ENCODE results near the gene AXIN2.

The AXIN2 gene, protein sequence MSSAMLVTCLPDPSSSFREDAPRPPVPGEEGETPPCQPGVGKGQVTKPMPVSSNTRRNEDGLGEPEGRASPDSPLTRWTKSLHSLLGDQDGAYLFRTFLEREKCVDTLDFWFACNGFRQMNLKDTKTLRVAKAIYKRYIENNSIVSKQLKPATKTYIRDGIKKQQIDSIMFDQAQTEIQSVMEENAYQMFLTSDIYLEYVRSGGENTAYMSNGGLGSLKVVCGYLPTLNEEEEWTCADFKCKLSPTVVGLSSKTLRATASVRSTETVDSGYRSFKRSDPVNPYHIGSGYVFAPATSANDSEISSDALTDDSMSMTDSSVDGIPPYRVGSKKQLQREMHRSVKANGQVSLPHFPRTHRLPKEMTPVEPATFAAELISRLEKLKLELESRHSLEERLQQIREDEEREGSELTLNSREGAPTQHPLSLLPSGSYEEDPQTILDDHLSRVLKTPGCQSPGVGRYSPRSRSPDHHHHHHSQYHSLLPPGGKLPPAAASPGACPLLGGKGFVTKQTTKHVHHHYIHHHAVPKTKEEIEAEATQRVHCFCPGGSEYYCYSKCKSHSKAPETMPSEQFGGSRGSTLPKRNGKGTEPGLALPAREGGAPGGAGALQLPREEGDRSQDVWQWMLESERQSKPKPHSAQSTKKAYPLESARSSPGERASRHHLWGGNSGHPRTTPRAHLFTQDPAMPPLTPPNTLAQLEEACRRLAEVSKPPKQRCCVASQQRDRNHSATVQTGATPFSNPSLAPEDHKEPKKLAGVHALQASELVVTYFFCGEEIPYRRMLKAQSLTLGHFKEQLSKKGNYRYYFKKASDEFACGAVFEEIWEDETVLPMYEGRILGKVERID
- 26.1 reads per million, percentile 53 among the genes with 10 or more reads in this experiment for total RNA-seq

DNA sequence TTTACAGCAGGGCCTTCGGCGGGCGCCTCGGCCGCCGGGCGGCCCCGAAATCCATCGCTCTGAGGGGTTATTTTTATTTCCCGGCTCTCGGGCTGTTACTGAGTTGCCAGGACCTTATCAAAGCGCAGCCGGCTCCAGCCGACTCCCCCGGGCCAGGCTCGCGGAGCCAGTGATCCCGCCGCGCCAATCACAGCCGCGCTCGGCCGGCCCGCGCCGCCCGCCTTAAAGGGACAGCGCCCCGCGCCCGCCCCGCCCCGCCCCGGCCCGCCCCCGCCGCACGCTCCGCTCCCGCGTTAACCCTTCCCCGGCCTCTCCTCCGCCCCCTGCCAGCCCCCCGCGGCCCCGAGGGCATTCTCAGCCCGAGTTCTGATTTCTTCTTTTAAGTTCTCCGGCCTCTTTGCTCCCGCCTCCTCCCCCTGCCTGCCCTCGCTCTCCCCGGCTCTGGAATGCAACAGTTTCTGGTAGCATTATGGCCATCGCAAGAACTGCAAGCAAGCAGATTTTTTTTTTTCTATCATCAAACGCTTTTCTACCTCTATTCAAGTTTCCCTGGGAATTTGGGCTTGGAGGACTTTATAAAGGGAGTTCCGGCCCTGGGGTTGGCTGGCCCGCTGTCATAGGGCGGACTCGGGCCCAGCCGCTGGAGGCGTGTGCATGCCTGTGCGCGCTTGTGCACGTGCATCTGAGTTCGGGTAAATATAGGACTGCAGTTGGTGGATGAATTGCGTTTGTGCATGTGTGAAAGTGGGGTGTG is at the start of gene AXIN2:
Gene AXIN2 (minus strand): TSS at position 197 of the 754 bp plus-strand sequence. CDS start 3,028 bp downstream, outside the sequence.
- peak; percentile 83 for DNase-seq

DNA sequence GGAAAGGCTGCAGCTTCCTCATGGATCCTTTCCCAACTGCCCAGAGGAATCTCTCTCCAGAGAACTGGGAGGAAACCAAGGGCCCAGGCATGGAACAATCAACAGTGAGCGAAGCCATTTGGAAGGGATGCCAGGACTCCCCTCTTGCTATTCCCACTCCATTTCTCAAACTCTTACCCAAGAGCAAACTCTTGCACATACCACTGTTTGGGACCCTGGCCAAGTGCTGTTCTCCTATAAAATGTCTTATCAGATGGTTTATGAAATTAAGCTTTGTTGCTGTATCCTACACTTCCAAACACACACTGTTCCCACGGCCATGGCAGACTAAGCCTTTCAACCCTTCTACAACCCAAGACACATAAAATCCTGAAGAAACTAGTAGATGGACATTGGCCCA is 48.3 kb upstream of the AXIN2 start:
- DNase-seq = no peak

DNA sequence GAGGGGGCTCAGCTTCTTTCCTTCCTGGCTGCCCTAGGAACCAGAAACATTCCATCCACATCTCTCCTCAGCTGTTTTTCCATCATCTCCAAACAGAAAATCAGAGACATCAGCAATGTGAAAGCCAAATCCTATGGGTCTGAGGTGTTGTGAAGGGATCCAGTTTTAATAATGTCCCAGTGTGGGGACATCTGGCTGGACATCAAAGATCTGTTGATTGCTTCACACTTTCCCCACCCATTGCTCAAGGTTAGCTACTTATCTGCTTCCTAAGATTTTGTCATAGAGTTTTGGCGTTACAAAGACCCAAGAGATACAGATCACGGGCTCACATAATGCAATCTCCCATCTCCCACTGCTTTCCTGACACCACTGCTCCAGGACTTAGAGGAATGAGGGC is 47.8 kb upstream of the AXIN2 start:
- DNase-seq = no peak

DNA sequence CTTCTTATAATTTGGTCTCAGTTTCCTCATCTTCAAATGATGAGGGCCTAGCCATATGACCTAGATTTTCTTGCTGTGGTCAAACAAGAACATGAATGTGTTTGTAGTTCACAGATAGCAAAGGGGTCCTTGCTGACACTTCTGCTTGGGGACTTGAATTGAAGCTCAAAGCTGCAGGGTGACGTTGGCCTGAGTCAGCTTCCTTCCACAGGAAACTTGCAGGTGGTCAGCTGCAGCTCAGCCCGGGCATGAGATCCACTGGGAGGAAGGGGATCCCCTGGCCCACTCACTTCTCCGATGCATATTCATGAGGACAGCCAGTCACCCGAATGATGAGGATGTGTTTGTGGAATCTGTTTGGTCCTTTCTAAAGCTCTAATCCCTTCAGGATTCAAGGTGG is 42.6 kb upstream of the AXIN2 start:
- no peak for DNase-seq

DNA sequence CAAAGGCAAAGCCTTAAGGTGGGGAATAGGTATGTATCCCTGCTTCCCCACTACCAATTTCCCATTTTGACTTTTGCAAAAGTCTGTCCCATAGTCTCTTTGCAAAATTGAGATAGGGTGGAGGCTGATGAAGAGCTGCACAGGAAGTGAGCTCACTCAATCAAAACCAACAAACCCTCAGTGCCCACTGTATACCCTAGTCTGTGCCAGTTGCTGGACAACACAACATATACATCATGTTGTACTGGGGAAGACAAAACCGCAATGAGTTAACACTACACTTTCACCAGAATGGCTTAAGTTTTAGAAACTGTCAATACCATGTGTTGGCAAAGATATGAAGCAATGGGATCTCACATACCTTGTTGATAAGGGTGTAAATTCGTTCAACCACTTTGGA is 40.4 kb upstream of the AXIN2 start:
- DNase-seq = no peak

DNA sequence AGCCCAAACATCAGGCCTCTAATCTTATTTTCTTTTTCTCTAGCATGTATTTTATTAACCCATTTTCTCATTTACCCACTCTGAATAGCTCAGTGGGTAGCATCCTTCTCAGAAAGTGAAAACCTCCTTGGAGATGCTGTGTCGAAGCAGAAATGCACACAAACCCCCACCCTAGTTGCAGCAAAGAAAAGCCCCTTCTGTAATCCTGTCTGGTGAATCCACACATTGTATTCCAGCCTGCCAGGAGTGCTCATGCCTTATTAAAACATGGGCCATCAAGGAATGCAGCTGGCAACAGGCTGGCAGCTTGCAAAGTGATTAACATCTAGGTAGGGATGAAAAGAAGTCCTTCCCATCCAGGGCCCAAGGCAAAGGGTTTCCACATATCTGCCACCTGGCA is 39.7 kb upstream of the AXIN2 start:
- DNase-seq = no peak

DNA sequence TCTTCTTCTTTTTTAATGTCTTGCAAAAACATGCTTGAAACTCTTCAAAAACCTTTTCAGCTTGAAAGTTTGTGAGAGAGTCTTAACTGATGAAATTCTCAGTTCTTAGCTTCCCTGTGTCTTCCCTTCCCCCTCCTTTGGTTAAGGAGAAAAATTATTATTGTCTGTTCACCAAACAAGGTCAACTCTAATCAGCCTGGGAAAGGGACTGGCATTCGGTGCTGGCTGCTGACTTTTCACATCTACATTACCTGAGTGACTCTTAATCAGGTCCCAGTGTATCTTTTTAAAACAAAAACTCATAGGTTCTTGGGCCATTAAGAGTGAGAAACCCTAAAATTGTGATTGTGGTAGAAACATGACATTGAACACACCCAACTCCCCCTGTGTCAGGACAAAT is 39.1 kb upstream of the AXIN2 start:
- DNase-seq = no peak

DNA sequence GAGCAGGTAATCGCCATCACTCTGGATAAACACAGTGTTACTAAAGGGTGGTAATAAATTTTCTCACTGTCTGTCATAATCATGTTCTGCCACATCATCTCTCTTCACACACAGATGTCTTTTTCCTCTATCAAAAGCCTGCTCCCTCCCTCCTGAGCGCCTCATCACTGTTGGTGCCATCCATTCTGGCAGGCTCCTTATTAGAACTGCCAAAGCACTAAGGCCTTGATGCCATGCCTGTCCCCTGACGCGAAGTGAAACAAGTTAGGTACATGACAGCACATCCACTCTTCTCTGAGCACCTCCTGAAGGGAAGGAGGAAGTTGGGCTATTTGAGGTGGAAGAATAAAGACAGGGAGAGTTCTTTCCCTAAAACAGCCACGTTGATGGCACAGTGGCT is 38.2 kb upstream of the AXIN2 start:
- DNase-seq = no peak

DNA sequence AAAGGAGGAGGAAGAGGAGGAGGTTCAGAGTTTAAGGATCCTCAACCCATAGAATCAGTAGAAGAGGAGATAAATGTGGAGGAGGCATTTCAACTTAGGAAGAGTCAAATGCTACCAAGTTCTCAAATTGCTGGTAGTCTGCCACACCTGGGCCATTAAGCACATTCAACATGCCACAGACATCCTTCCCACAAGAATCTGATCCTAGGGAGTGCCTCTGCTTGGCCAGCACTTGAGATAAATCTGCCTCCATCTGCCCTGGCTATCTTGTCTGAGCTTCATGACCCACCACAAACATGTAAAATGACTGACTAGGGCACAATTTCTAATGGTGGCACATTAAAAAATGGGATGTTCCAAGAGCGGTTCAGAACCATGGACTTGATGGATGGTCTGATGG is 37.3 kb upstream of the AXIN2 start:
- no peak for DNase-seq

DNA sequence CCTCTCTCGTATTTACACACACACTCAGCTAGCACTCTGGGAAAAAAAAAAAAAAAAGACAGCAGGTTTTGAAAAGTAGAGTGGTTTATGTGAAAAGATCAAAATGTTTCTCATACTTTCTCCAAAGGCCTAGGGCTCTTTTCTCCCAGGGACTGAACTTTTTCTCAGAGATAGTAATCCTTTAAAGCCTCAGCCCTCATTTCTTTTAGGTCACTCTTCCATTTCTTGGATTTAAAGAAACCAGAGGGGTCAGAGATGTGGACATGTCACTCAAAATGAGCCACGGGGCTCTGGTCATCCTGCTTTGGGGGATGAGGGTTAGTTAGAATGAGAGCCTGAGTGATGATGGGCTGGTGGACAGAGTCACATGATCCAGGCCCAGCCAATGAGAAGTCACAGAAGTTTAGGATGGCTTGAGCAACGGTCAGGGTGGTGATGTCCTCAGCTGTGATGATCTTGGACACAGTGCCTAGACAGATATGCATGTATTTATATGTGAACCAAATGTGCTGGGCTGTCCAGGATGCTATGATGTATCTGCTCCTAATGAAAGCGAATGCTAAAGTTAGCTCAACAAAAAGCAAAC is 33.7 kb upstream of the AXIN2 start:
- DNase-seq = no peak

DNA sequence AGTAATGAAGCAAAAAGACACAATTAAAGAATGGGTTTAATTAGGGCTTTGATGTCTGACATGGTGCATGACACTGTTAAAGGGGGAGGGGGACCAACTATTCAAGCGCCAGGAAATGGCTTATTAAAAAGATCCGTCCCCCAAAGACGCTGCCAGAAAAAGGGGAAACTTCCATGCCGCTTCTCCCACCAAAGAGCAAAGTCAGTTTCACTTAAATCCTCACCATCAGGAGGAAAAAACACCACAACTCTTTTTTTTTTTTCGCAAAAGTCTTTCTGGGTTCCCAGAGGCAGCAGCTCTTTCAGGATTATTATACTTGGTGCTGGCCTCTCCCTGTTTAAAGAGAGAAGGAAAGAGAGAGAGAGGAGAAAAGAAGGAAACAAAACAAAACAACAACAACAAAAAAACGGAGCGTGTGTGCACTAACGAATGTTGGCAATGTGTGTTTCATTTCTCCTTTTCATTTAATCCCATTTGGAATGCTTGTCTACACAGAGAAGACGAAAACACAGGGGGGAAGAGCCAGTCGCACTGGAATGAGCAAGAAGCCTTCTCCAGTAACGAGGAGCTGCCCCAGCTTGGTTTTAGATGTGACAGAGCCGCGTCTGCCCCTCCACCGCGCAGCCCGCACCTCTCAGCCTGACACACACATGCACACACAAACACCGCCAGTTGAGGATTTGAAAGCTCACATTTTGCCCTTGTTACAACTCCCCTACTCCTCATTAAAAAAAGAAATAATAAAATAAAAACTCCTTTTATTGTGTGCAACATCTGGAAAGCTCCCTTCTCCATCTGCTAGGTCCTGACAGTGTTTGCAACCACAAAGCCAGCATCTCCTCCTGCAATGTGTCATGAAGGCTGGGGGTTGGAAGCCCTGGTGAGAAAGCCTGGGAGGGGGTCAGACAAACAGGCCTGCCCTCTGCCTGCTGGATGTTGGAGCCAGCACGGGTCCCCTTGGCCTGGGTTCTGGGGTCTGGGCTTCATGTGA is 32.7 kb upstream of the AXIN2 start:
- no peak for DNase-seq

DNA sequence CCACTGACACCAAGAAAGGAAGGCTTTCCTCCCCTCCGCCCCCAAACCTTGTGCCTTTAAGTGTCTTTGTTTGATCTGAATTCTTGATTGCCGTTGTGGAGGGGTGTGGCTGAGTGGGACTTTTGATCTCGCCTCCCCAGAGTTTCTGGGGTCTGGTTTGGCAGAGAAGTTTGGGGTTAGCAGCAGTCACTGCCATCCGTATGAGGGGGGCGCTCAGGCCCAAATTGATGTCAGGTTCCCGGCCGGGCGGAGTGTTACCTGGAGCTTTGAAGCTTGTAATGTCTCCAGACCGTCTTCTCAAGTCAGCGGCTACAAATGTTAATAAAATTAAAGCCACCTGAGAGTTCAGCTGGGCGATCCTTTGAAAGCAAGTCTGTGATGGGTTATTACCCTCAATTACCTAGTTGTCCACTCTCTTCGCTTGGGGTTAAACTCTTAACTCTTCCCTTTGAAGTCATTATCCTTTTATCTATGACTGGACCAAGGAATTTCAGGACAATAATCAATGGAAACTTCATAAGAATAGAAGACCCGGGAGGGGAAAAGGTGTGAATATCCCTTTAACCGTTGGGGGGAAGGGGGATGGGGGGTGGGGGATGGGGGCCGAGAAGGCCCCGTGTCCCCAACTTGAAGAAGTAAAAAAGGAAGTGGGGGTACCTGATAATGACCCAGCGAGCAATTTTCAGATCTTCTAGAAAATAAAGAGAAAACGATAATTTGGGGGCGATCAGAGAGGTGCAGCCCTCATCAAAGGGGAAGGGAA is 31.8 kb upstream of the AXIN2 start:
- no peak for DNase-seq

DNA sequence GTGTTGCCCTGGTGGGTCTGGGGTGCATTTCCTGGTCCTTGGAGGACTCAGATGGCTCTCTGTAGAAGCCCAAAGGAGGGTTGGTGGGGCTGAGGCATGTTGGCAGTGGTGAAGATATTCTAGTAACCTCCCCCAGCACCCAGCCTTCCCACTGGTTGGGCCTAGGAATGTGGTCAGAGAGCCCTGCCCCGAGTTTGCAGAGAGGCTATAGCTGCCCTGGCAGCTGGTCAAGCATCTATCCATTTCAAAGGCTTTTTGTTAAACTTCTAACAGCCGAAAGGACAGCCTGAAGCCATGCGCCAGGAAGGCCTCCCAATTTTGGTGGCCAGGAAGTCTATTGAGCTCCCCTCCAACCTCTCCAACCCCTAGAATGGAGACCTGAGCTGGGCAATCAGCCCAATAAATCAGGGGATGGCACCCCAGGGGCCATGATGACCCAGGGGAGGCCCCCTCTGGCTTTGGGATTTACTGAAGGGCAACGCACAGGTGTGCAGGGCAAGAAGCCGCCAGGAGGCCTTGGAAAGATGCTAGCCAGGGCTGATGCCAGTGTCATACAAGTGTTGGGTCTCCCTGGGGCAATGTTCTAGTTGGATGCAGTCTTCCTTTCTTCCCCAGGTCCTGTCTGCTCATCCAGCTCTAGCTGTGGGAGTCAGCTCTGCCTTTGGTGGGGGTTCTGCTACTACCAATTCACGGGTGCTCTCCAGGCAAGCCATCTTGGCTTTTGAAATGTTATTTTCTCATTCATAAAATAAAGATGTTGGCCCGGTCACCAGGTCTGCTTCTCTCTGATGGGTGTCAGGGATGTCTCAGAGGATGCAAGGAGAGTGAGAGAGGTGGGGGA is 30.9 kb upstream of the AXIN2 start:
- no peak for DNase-seq

DNA sequence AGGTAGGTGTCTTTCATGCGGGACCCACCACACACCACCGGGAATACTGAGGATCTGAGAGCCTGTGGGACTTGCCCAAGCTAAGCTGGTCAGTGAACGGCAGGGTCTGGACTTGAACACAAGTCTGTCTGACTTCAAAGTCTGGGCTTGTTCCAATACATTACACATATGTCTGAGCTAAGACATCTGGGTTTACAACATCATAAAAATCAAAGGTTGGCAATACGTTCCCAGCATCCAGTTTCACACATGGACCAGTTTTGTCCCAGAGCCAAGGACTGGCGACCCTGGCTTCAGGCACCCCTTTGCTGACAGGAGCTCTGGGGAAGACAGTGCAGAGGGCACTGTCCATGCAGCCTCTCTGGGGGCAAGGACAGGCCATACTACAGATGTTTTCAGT is 27.9 kb upstream of the AXIN2 start:
- no peak for DNase-seq

DNA sequence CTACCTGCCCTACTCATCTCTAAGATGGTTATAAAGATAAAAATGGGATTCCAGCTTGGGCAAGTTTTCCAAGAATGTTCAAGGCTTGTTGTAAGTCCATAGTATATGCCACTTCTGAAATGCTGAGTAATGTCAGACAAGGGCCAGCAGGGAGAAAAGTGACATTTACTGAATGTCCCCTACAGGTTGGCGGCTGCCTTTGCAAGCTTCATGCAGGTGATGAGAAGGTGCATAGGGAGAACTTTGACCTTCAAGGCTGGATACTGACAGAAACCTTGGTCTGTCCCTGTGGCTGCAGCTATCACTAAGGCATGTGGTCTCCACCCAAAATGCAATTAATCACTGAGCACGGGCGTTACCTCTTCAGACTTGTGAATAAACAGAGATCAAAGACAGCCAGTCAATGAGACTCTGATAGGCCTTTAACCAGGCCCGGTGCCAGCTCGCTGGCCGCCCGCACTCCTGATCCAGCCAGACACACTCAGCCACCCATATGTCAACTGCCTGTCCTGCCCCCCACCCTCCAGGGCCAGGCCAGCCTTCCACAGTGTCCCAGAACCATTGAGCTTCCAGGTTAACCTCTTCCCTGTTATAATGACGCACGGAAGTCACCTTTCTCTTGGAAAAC is 26.8 kb upstream of the AXIN2 start:
- no peak for DNase-seq

DNA sequence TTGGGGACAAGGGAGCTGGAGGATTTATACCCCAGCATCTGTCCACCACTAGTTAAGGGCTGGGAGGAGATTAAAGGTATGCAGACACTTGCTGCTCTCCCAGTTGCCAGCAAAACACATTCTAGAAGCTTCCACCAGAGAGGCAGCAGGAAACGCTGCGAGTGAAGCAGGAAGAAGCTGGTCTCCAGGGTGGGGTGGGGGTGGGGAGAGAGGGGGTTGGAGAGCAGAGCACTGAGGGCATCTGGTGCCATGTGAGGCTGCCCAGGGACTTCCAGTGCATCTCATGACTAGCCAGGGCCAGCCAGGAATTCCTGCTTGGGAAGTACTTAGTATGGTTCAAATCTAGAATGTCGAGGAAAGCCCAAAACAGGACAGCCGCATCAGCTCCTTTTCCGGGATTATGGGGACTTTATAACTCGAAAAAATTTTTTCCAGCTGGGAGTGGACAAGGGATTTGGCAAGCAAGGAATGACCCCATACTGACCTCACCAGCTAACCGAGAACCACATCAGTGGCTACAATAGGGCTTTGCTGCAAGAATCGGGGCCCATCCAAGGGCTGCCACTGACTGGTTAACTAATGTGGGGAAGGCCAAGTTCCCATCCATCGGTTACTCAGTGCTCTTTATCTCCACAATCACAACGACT is 26.2 kb upstream of the AXIN2 start:
- no peak for DNase-seq

DNA sequence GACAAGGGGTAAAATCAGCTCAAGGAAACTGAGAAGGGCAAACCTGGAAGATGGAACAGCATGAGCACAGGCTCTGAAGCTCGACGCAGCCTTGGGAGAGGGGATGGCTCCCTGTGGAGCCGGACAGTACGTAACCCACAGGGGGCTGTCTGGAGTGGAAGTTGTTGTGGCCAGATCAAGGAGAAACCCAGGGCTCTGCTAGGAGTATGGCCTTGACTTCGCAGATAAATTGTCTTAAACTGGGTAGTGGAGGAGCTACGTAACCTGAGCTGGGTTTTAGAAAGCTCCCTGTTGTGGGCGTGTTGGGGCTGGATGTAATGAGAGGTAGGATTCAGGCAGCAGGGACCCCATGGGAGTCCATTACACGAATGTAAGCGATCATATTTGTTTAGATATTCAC is 25.5 kb upstream of the AXIN2 start:
- no peak for DNase-seq

DNA sequence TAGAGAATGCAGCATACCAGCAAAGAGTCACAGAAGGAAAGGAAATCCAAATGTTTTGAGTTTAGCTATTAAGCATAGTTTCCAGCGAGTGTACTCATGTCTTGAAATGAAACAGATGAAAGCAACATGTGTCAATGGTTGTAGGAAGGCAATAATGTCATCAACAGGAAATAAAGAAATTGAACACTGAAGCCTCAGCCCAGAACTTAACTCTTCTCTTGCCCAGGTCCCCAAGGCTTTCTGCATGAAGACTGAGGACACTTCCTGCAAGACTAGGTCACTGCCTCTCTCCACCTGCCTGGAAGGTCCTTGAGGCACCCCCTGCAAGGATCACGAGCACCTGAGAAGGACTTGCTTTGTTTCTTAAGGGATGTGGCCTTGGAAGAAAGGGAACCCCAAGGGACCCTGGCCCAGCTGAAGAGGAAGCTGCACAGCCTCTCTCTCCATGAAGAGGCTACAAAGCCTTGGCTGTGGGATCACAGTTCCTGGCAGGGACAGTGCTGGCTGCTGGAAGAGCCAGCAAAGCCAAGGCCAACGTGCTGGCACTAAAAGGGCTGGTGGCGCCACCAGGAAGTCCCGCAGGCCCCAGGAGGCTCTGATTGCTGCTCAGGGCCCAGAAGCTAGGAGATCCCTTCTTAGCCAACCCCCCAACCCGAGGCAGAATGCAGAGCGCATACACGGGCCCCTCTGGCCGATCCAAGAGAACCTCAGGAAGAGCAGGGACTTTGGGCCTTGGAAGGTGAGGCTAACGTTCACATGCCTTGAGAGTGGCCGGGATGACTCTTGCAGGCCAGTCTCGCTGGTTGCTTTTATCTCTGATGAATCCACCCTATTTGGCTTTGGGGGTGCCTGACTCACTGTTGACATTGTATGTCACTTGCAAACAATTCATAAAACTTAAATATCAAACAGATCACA is 23.4 kb upstream of the AXIN2 start:
- DNase-seq = no peak
